DND-41 (cell line): ENCODE measurements around the gene PSENEN.

Source experiments
- EZH2 ChIP-seq: IDR thresholded peaks from 3 replicates; pipeline ENCODE4 v1.6.1; 2012; ENCODE audit warnings: borderline replicate concordance, low read depth, mild to moderate bottlenecking, moderate library complexity, low read length, inconsistent platforms; ENCODE audit not compliant: severe bottlenecking
- TF ChIP-seq, protein P1 (sequence below): IDR thresholded peaks from 2 replicates; pipeline ENCODE4 v1.5.1; 2012; ENCODE audit warnings: borderline replicate concordance, low read length, moderate library complexity, mild to moderate bottlenecking; ENCODE audit not compliant: poor library complexity, severe bottlenecking; ENCODE audit errors: extremely low read depth

DNA sequence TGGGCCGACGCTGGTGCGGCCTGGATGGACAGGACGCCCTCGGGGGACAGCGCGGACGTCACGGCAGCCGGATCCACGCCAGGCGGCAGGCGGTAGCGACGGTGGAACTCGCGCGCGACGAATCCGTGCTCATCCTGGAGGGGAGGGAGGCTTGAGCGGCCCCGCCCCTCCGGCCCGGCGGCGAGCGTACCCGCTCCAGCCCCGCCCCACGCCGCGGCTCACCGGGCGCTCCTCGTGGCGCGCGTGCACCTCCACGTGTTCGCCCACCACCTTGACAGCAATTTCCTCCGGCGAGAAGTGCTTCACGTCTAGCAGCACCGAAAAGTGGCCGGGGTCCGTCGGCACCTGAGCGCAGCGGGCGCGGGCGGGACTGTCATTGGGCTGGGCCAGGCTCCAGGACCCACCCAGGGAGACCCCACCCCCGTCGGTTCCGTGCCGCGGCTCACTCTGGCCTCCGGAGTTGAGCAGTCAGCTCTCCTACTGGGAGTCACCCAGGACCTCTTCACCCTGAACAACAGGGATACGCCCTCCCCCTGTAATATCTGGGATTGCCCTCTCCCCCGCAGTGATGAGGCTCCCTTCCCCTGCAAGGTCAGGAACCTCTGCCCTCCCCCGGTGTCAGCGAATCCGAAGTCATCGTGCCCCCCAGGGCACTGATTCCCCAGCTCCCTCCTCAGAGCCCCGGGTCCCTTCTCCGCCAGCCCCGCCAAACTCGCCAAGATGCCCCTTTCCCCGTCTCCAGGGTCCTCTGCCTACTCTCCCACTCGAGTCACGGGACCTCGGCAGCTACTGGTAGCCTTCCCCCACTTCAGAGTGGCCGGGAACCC is 10.3 kb downstream of the PSENEN start:
- TF ChIP-seq, protein P1, sequence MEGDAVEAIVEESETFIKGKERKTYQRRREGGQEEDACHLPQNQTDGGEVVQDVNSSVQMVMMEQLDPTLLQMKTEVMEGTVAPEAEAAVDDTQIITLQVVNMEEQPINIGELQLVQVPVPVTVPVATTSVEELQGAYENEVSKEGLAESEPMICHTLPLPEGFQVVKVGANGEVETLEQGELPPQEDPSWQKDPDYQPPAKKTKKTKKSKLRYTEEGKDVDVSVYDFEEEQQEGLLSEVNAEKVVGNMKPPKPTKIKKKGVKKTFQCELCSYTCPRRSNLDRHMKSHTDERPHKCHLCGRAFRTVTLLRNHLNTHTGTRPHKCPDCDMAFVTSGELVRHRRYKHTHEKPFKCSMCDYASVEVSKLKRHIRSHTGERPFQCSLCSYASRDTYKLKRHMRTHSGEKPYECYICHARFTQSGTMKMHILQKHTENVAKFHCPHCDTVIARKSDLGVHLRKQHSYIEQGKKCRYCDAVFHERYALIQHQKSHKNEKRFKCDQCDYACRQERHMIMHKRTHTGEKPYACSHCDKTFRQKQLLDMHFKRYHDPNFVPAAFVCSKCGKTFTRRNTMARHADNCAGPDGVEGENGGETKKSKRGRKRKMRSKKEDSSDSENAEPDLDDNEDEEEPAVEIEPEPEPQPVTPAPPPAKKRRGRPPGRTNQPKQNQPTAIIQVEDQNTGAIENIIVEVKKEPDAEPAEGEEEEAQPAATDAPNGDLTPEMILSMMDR: no peak
- no peak for TF ChIP-seq EZH2
